NCI-H226 (cell line): ENCODE results near the gene SLA2.

Experiments
- DNase-seq: peaks from one replicate; pipeline ENCODE4 v3.0.0-alpha.2; 2015

SLA2 gene

DNA sequence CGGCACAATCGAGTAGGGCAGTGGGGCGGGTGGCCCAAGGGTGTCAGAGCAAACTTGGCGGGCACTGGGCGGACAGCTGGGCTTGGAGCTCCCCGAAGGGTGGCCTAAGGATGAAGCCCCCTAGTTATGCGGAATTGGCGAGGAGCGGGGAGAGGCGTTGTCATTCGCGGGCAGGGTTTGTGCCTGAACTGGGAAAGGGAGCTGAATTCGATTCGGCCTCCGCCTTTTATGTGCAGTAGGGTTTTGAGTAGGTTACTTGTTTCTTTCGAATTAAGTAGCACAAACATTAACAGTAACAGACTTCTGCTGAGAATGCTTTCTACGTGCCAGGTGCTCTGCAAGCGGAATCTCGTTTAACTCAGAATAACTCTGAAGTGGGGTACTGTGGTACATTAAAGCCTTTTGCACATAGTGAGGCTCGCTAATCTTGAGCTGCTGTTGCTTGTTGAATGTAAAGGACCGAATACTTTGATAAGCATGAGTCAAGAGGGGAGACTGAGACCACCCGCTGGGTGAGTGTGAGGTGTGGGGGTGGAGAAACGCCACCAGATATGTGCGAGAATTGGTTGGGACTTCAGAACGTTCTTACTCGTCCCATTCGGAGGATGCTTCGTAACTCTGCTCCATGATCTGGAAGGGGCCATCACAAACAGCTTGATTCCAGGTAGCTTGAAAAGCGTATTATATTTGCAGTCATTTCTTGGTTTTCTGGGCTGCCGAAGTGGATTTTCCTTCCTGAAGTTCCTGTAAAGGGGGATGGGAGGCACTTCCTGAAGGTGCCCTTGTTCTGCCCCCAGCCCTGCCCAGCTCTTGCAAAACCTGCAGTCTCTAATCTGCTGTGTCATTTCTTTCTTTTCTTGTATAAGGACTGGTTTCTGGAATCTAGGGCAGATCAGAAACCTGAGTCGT lies 39.6 kb downstream of the SLA2 start:
- DNase-seq, result peak; percentile 47

DNA sequence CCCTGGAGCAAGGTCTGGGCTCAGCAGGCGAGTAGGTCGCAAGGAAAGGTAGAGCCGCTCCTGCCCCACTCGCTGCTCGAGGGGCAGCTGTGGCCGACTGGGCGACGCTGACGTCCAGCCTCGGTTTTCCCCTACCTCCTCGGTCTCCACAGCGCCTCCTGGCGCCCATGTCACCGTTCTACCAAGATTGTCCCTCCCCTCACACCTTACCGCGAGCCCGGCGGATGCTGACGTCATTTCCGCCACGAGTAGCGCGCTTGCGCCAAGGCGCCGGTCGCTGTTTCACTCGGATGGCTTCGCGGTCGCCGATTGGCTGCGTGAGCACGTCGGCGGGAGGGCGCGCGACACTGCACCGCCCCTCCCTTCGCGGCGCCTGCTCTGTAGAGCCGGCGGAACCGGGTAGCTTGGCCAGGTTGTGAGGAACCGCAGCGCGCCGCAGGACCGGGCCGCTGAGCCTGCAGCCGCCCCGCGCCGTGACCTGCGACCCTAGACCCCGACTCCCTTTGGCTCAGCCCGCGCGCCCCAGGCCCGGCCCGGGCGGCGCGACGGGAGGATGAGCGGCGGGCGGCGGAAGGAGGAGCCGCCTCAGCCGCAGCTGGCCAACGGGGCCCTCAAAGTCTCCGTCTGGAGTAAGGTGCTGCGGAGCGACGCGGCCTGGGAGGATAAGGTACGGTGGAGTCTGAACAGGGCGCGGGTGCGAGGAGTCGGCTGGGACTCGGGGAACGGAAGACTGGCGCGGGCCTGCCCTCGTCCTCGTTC lies 40.4 kb downstream of the SLA2 start, which contains the start of gene RAB5IF:
Gene RAB5IF, plus strand, starts transcription at position 381 of the 759 bp plus-strand sequence. Its CDS starts 173 bp downstream, at position 554.
- DNase-seq, result peak; percentile 96

DNA sequence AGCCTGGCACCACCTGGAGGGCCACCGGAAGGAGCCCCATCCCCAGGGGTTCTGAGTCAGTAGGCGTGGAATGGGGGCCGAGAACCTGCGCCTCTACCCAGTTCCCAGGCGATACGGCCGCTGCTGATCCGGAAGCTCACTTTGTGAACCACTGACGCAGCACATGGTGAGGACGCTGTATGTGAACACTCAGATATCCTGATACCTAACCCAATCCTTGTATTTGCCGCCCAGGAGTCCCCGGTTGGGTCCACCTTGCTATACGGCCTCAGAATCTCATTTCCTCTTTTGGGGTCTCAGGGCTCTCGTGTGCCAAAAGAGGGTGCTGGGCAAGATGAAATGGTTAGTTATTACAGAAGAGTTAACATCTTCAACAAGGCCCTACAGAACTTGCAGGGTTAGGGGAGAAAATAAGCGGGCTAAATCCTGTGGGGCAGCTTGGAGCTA lies 41.0 kb downstream of the SLA2 start:
- no peak for DNase-seq

DNA sequence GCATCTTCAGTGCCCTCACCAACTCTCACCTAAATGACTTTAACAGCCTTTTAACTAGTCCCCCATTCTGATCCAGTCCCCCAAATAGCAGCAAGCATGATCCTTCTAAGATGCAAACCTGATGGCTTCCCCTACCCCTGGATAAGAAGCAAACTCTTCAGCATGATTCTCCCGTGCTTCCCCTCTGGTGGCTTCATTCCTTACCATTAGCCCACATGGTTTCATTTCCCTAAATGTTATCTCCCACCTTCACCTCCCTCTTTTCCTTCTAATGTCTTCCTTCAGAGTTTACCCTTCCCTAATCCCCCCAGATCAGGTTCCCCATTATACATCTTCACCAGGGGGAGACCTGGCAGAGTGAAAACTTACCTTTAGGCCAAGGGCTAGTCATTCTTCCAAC lies 44.5 kb downstream of the SLA2 start:
- DNase-seq, result no peak

DNA sequence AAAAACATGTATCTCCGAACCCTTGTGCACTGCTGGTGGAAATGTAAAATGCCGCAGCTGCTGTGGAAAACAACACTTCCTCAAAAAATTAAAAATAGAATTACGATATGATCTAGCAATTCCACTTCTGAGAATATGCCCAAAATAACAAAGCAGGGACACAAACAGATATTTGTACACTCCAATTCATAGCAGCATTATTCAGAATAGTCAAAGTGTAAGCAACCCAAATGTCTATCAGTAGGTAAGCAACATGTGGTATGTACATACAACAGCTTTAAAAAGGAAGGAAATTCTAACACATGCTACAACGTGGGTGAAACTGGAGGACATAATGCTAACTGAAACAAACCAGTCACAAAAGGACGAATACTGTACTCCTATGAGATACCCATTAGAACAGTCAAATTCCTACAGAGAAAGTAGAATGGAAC lies 46.1 kb downstream of the SLA2 start:
- DNase-seq, result no peak

DNA sequence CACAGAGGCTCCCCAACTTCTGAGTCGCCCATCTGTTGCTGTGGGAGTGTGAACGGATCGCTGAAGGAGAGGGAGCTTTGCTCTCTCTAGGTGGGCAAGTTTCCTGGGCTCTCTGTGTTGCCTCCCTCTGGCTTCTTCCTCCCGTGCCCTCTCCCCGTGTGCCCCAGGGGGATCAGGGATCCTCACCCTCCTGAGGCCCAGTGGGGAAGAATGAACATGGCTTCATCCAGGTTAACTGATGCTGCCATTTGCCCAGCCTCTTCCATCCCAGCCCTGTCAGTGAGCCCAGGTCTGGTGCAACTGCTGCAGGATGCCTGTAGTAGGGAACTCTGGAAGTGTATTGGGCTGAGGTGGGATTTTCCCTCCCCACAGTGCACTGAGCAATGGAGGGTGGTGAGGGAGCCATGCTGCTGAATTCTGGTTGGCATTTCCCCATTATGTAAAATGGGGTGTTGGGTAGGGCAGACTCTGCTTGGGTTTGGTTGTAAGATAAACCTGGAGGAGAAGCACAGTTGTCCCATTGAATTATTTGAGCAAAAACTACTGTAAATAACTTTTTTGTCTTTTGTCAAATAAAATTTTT lies 52.6 kb downstream of the SLA2 start:
- DNase-seq, result no peak

DNA sequence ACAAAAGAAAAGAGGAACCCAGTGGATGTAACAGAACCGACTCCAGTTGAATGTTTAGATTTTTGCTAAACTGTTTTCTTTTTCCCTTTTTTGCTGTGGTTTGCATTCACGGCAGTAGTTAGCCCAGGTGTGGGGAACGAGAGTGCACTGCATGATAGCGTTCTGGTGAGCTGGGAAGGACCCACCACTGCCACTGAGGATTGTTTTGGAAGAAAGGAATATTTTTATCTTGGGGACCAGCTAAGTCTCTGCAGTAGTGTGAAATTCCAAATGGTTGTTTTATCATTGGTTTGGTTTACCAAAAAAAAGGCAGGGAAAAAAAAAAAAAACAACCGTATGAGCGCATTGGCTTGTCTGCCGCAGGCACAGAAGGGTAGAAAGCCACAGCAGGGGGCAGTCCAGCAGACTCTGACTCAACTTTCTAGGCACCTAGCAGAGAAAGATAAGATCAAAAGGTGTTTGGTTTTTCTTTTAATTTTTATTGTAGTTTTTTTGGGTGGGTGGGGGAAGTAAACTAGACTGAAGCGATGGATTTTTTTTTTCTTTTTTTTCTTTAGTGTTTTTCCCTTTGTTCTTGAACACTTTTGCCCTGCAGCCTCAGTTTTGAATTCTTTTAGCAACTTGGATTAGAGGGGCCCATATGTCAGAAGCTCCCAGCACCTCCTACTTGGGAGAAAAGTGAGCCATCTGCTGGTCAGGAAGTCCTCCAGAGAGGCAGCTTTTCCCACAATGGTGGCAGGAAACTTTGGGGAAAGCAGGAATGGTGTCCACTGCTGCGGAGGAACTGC lies 53.9 kb downstream of the SLA2 start:
- peak; percentile 51 for DNase-seq

DNA sequence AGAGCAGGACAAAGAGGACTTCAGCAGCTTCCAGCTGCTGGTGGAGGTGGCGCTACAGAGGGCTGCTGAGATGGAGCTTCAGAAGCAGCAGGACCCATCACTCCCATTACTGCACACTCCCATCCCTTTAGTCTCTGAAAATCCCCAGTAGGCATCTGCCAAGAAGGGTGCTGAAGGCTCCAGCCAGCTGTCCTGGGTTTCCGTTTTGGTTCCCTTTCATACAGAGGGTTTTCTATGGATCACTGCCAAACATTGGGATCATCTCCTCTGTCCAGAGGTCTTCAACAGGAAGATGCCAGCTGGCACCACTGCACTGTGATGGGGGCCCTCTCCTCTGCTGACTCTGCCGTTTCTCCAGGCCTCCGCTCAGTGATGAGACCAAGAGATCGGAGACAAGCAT lies 54.7 kb downstream of the SLA2 start:
- DNase-seq, result no peak

DNA sequence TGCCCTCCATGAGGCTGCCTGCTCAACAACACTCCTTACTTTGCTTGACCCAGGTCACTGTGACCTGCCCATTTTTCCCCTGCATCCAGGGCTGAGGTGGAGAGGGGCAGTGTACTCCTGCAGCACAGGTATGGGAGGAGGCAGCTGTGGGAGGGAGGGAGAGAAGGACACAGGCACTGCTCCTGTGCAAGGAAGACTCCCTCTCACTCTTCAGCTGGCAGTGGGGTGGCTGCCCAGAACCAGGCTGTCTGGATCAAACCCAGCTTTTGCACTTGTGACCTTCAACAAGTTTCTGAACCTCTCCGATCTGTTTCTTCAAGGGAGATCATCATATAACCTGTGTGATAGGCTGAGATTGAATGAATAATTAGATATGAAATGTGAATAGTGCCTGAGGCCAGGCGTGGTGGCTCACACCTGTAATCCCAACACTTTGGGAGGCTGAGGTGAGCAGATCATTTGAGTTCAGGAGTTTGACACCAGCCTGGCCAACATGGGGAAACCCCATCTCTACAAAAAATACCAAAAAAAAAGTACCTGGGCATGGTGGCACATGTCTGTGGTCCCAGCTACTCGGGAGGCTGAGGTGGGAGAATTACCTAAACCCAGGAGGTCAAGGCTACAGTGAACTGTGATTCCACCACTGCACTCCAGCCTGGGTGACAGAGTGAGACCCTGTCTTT lies 58.5 kb downstream of the SLA2 start:
- DNase-seq, result no peak

DNA sequence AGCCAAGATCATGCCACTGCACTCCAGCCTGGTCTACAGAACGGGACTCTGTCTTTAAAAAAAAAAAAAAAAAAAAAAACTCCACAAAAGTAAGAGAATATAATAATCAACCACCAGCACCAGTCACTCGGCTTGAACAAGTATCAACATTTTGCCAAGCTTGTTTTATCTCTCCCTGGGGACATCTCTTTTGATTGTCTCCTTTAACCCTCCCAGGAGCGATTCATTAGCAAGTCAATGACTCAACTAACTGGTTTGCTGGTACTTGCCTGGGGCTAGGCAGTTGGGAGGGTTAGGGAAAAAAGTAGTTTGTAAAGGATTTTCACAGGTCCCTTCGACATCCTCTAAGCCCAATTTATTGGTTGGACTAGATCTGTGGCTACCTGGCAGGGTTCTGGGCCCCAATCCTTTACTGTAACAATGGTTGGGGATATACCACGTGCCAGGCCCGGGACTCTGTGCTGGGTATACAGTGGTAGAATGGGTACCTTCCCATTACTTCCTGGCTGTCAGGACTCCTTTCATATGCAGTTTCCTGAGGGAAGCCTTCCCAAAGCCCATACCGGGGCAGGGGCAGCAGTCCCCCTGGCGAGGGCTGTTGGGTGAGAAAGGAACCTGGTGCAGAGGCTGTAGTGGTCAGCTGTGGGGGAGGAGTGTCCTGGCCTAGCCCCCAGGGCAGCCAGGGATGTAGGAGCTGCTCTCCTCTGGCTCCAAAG lies 60.4 kb downstream of the SLA2 start:
- peak; percentile 22 for DNase-seq

DNA sequence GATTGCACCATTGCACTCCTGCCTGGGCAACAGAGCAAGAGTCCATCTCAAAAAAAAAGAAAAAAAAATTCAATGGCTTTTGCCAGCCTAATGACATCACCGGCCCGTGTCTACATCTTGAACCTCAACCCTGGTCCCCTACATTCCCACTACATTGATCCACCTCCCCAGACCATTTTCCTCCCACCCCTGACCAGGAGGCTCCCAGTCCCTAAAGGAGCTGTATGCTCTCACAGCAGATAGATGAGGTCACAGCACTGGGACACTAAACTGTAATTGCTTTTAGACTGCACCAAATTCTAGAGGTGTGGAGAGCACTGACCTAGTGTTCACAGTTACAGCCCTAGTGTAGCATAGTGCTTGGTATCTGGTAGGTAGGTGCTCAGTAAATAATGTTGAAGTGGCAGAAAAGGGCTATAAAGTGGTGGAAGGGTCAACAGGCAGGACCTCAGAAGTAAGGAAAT lies 61.9 kb downstream of the SLA2 start:
- no peak for DNase-seq

DNA sequence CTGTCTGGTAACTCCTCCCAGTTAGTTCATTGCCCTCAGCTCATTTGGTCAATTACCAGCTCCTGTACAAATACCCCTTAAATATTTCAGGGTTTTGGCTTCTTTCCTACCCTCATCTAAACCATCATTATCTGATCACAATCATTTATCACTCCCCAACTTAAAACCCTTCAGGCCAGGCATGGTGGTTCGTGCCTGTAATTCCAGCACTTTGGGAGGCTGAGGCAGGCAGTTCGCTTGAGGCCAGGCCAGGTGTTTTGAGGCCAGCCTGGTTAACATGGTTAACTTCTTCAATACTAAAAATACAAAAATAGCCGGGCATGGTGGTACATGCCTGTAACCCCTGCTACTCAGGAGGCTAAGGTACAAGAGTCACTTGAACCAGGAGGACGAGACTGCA lies 63.2 kb downstream of the SLA2 start:
- DNase-seq, result no peak

DNA sequence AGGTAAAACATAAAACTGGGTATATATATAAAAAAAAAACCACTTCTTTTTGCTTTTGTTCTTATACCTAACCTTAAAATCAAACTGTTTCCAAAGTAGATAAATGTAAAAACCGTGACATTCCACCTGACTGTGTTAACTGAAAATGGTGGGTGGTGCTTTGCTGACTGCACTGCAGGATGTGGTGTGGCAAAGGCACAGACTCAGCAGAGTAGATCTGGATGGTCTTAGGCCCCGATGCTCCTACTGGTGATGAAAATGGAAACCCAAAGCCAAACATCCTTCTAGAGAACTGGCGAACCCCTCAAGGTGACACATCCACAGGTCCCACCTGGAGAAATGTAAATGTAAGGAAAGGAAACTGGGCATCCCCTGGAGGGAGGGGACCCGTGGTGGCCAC lies 63.7 kb downstream of the SLA2 start:
- no peak for DNase-seq

DNA sequence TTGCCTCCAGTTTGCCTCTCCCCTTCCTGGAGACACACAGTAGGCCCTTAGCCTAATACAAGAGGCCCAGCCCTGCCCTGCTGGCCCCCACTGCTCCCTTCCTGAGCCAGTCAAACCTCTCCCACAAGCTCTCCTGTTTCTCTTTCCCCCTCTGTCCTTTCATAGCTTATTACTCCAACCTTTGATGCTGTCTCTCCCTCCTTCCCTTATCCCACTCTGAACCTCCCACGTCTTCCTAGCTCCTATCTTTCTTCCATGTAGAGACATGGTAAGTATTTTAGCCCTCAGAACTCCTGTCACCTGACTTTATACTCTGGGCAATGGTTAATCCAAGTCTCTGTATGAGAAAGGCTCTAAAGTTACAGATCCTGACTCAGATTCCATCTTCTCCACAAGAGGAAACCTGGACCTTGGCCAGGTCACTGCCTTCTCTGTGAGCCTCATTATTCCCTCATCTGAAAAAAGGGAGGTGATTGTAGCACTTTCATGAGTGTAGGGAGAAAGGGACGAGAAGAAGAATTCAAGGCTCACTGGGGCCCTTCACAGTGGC lies 65.9 kb downstream of the SLA2 start:
- DNase-seq, result peak; percentile 23

DNA sequence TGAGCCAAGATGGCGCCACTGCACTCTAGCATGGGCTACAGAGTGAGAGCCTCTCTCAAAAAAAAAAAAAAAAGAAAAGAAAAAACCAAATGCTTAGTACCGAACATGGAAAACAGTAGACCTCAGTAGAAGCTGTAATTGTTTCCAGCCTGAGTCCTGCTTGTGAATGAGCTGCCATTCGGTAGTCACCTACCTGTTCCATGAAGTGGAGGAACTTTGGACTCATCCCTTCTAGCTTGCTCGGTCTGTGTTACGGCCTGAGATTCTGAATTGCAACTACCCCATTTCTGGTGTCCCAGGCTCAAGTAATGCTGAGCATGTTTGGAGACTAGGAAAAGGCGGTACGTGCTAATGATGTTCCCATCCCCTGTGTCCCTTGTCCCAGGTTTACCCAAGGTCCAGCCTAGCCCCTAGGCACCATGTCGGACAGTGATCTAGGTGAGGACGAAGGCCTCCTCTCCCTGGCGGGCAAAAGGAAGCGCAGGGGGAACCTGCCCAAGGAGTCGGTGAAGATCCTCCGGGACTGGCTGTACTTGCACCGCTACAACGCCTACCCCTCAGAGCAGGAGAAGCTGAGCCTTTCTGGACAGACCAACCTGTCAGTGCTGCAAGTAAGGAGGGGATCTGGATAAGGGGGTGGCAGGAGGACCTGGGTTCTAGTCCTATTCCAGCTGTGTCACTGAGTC lies 67.5 kb downstream of the SLA2 start:
- DNase-seq, result no peak

DNA sequence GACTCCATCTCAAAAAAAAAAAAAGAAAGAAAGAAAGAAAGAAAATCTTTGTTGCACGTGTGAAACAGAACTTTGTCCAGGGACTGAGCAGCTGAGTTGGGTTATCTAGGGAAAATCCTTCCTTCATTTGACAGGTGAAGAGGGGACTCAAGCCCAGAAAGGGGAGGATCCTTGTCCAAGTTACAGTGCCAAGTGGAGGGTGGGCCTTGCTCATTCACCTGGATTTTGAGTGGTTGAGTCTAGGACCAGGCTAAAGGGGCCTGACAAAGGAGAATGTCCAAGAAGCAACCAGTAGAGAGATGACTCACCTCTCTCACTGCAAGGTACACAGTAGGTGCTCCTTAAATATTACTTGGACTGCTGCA lies 69.9 kb downstream of the SLA2 start:
- DNase-seq, result no peak

DNA sequence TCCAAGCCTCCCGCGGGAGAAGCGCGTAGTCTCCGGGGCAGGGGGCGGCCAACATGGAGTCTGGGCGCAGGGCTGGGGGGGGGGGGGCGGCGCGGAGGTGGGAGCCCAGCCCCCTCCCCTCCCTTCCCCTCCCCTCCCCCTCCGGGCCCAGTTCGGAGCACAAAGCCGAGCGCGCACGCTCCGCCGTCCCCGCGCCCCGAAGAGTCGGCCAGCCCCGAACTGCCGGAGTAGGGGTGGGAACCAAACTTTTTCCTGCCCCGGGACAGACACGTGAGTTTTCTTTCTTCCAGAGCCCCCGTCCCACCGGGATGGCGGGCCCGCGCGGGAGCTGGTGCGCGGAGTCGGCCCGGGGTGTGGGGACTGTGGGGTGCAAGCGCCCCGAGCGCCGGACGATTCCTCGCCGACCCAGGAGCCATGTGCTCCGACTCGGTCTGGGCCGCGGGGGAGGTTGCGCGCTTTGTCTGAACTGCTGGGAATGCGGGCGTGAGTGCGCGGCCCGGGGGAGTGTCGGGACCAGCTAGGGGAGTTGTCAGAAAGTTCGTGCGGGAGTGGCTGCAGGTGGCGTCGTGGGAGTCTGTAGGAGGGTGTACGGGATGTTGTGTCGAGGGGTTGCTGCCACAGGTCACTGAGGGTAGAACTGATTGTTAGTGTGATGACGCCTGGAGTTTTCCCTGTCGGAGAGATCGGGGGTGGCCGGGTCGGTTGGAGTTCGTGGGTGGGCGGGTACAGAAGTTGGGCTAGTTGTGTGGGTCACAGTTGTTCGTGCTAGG lies 71.4 kb downstream of the SLA2 start:
- peak; percentile 85 for DNase-seq

DNA sequence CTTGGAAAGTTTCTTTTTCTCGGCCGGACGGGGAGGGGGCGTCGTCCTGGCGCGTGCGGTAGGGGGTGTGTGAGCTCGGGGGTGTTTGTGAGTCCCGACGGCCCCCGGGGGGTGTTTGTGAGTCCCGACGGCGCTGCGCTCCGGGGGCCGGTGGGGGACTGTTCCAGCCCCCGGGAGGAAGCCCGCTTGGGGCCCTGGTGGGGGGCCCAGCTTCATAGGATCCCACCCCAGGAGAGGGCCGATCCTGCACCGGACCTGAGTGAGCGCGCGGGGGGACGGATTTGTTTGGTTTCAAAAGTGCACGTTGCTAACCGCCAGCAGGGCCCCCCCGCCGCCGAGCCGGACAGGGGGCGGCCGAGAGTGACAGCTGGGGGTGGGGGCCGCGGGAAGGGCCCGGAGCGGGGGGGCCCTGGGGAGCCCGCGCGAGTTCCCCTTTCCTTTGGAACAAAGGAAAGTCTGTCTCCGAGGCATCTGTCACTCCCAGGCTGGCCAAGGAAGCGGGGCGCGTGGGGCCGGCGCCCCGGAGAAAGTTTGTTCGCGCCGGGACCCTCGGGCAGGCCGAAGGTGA lies 72.1 kb downstream of the SLA2 start:
- no peak for DNase-seq

DNA sequence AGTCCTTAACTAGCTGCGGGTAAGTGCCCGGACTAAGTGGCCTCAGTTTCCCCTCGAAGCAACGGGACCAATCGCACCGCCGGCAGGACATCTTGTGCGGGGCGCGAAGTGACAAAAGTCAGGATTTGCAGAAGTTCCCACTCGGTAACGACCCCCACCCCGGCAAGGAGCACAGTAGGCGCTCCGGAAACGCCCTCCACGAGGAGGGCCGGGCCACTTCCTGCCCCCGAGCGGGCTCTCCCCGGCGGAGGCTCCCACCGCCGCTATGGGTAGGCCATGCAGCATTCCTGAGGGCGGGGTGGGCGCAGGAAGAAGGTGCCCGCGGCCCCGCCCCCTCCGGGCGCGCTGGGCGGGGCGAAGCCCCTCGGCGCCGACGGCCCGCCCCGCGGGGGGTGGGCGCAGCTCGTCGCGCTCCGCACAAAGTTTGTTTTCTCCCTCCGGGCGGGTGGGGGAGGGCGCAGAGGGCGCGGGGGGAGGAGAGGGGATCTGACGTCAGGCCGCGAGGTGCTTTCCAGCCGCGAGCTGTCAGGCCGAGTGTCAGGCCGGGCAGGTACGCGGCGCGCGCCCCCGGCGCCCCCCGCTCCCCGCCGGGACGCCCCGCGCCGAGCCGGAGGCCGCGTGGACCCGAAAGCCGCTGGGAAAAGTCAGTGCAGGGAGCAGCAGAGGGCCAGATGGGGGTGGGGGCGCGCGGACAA lies 72.7 kb downstream of the SLA2 start, which contains the start of gene TGIF2:
Gene TGIF2, plus strand, starts transcription at position 495 of the 695 bp plus-strand sequence. CDS start 5,178 bp downstream, outside the sequence.
- peak; percentile 85 for DNase-seq
